ENCODE results near the gene ALG14.

The ALG14 gene

DNA sequence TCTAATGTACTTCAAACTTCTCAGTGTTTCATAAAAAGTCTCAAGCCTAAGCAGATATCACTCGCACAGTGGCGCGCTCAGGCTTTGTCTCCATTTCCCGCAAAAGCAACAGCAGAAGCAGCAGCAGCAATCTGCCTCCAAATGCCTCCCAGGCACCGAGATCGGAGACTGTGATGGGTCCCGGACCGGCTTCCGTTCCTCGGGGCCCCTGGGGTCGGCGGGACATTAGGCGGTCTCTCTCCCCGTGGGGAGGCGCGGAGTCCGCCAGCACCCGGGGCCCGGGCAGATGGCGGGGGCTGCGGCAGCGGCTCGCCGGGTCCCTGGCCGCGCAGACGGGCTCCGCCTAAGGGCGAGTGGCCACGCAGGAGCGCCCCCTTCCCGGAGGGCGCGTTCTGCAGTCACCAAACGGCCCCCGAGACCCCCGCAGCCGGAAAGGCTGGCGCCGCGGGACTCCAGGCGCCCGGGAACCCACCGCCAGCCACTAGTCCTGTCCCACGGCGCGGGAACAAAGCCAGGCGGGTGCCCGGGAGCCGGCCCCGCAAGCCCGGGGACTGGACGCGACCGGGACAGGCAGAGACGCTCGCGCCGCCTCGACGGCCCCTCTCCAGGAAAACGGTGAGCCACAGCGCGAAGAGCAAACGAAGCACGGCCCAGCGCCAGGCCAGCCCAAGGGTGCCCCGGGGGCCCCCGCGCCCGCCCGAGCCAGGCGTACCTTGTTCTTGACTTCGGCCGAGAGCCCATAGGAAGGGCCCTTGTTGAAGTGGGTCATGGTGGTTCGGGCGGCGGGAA is 146.4 kb downstream of the ALG14 start:
- DNase-seq = peak; percentile 38

DNA sequence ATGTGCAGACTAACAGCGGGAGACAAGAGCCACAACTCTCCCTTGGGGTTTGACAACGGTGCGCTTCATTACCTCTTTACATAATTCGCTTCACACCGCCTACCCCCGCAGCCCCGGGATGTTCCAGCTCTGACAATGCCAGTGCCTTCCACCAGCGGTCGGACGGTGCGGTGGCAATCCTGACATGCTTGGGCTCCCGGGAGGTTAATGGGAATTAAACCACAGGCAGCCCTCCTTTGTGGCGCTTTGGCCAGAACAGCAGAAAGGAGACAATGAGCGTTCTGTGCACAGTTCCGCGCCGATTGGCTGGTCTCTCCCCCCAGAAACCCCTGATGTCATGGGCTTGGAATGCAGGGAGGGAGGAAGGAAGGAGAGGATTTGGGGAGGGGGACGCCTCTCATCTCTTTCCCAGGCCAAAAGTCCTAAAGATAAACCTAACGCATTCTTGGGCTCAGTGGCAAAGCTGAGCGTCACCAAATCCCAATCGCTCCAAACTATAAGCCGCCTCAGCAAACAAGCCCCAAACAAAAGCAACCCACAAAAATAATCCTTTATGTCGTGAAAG is 147.1 kb downstream of the ALG14 start:
- peak; percentile 81 for DNase-seq

DNA sequence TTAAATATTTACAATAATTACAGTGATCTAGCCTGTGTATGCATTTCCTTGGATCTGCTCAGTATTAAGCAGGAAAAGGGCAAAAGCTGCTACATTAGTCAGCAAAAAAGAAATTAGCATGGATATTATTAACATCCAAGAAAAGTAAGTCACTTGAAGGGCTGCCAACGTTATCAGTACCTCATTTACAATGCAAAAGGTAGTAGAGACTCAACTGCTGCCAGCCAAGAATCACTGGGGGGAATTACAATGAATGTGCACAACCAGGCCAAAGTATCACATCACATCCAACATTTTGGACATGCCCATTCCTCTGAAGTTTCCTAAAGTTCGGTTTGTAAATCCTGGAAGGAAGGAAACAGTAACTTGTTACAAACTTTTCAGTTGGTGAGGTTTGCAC is 147.7 kb downstream of the ALG14 start:
- DNase-seq = peak; percentile 64
